ENCODE data around the gene ROBO1.

DNA sequence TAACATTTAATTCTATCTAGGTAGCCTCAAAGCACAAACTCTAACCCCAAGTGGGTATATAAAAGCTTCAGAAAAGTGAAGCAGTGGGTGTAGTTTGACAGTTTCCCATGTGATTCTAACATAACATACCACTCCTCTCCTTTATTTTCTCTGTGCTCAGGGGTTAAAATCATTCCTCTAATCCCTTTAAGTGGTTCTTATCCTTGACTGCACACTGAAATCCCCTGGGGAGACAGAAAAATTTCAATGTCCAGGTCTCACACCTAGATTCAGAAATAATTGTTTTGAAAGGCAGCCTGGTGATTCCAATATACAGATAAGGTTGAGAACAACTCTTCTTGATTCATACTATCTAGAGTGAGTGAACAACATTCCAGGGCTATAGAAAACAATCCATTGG, 986.4 kb downstream of the ROBO1 start:
- TF ChIP-seq SUZ12 (IDR thresholded peaks at IDR 0.05) (no peak), L3MBTL2 (conservative IDR thresholded peaks at IDR 0.05) (no peak), FOXM1 (IDR thresholded peaks at IDR 0.05; ENCODE audit: borderline replicate concordance) (no peak), NFRKB (IDR thresholded peaks at IDR 0.05) (no peak), BHLHE40 (IDR thresholded peaks at IDR 0.05; ENCODE audit: borderline replicate concordance) (no peak), FOXK2 (IDR thresholded peaks at IDR 0.05) (no peak), SP1 (IDR thresholded peaks at IDR 0.05) (no peak), ELF4 (IDR thresholded peaks at IDR 0.05) (no peak), PKNOX1 (IDR thresholded peaks at IDR 0.05) (no peak), HDGF (IDR thresholded peaks at IDR 0.05; ENCODE audit: borderline replicate concordance) (no peak)
